ENCODE results near the gene NAA35. TPM values are rescaled to one million over a fixed set of nuclear protein-coding genes. Genes with fewer than 3 reads are reported as not detected.

The NAA35 gene
- total RNA-seq, 3 donors from 2014 or later = 14.2 to 30.4 (median 21.0) TPM

DNA sequence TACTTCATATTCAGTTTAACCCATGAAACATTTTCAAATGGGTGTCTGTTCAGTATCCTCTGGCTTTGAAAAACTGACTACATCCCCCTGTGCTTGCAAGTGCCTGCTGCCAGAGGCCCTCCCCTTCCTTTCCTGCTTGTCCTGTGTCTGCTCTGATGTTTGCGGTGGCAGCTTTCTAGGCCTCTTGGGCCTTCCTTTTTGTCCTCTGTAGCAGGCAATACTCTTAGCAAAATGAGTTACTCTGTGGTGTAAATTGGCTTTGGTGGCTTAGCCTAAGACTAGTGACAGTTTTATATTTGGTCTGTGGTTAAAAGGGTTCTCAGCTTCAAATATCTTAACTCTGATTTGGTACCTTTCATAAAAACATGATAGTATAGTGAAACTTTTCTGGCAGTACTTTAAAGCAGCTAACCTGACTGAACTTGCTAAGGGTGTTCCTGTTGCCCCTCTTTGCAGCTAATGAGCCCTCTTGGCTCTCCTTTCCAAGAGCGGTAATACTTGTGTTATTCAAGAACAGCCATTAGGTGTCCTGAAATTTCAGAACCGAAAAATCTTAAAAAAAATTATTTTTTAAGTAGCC is 81.8 kb downstream of the NAA35 start:
- no peak overlapping the region for H3K4me3 ChIP-seq
- TF ChIP-seq POLR2AphosphoS5 (IDR thresholded peaks at IDR 0.05) = no peak
- TF ChIP-seq POLR2A (IDR thresholded peaks at IDR 0.05) = no peak
- TF ChIP-seq, protein P1, sequence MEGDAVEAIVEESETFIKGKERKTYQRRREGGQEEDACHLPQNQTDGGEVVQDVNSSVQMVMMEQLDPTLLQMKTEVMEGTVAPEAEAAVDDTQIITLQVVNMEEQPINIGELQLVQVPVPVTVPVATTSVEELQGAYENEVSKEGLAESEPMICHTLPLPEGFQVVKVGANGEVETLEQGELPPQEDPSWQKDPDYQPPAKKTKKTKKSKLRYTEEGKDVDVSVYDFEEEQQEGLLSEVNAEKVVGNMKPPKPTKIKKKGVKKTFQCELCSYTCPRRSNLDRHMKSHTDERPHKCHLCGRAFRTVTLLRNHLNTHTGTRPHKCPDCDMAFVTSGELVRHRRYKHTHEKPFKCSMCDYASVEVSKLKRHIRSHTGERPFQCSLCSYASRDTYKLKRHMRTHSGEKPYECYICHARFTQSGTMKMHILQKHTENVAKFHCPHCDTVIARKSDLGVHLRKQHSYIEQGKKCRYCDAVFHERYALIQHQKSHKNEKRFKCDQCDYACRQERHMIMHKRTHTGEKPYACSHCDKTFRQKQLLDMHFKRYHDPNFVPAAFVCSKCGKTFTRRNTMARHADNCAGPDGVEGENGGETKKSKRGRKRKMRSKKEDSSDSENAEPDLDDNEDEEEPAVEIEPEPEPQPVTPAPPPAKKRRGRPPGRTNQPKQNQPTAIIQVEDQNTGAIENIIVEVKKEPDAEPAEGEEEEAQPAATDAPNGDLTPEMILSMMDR (IDR thresholded peaks at IDR 0.05) = no peak
- intact Hi-C loops (cut with DNase I; ENCODE audit: low total_unique reads) = no loop called here
- no peaks in the 10 kb centered on the region for H3K27me3 ChIP-seq
- DNase-seq (ENCODE audit: low spot score in 2 of 2) = no peak
- peak overlapping the region; percentile 51 to 62 for H3K27ac ChIP-seq
- H3K9me3 ChIP-seq = no peaks in the 10 kb centered on the region
- H3K36me3 ChIP-seq = peaks cover 2% of the 10 kb centered on the region
- no peaks in the 10 kb centered on the region for H3K4me1 ChIP-seq

DNA sequence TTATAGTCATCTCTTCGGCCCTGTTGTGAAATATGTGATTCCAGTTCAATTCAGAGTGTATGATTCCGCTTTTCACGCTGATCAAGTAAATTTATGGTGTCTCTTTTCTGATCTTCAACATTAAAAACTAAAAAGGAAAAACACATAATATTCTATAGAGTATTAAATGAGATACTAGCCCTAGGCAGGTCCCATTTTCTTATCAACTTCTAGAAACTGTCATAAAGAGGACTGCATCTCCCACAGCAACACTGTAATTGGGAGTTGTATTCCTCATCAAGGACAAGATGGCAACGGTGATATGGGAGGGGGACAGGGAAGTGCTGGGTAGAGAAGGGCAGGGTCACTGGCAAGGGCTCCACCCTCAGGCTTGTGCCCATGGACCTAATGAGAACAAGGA is 86.8 kb downstream of the NAA35 start:
- H3K4me1 ChIP-seq = no peaks in the 10 kb centered on the region
- H3K9me3 ChIP-seq = peaks cover 0 to 3% of the 10 kb centered on the region in 2 donors
- H3K27me3 ChIP-seq = no peaks in the 10 kb centered on the region
- DNase-seq (ENCODE audit: low spot score in 2 of 2) = no peak
- TF ChIP-seq POLR2AphosphoS5 (IDR thresholded peaks at IDR 0.05) (no peak), POLR2A (IDR thresholded peaks at IDR 0.05) (no peak)
- TF ChIP-seq, protein P1 (IDR thresholded peaks at IDR 0.05) = no peak
- H3K36me3 ChIP-seq = peaks cover 11% of the 10 kb centered on the region
- no peak overlapping the region for H3K27ac ChIP-seq
- intact Hi-C loops (cut with DNase I; ENCODE audit: low total_unique reads) = no loop called here
- H3K4me3 ChIP-seq = no peak overlapping the region

DNA sequence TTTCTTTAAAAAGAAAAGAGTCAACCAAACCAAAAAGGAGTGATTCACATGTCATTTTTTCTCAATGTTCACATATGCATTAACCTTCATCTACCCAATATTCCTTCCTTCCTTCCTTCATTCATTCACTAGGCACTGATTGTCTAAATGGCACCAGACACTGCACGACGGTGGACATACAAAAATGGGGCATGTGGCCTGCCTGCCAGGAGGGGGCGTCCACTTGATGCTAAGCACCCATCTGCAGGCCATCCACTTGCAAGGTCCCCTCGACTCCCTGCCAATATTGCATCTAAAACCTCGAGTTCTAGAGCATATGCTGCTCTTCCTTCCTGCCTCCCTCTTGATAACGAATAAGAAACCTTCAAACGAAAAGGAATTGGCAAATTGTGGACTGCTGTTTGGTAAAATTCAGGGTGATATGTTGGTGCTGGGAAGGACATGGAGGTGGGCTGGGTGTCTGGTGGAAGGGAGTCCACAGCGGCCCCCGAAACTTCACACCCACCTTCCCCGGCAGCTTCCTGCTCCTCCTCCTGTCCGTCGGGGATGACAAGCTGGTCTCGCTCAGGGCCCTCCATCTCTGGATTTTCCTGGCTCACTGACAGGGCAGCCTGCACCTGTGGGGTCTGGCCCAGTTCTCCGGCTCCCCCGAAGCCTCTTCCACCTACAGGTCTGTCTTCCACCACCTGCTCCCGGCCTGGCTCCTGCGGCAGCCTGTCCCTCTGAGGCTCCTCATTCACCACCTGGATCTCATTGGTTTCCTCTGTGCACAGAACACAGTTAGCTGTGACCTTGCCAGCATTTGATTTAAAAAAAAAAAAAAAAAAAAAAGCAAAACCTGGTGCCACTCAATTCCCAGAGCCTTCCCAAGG is 94.2 kb downstream of the NAA35 start:
- TF ChIP-seq, protein P1 (IDR thresholded peaks at IDR 0.05) = no peak
- TF ChIP-seq POLR2A (IDR thresholded peaks at IDR 0.05) (no peak), POLR2AphosphoS5 (IDR thresholded peaks at IDR 0.05) (no peak)
- Histone ChIP-seq H3K36me3 (peaks cover 4% of the 10 kb centered on the region), H3K27ac (no peak overlapping the region), H3K4me3 (no peak overlapping the region), H3K27me3 (no peaks in the 10 kb centered on the region), H3K9me3 (no peaks in the 10 kb centered on the region), H3K4me1 (no peaks in the 10 kb centered on the region)
- no peak for DNase-seq (ENCODE audit: low spot score in 2 of 2)
- intact Hi-C loops (cut with DNase I; ENCODE audit: low total_unique reads) = no loop called here

DNA sequence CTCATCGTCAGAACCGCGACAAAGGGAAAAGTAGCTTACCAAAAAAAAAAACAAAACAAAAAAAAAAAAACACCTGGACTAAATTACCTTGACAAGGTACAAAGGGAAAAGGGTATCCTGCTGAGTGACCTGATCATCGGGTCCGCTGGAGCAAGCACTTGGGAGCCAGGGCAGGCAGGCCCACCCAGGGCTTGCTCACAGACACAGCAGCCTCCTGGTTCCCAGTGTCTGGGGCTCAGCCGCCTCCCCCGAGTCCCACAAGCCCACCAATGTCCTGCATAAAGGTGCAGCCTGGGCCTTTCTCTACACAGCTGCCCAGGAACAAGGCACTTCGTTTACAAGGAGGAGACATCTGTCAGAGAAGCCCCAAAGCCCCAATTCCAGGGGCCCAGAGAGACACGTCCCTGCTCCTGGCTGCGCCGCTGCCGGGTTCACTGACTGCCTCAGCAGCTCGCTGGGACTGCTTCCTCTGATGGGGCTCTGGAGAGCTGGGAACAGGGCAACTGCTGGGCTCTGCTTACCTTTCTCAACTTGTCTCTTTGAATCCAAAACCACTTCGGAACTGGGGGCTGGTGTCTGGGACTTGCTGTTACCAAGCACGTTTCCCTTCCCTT is 95.0 kb downstream of the NAA35 start:
- Histone ChIP-seq H3K27ac (no peak overlapping the region), H3K27me3 (no peaks in the 10 kb centered on the region), H3K36me3 (peaks cover 4% of the 10 kb centered on the region), H3K9me3 (no peaks in the 10 kb centered on the region), H3K4me3 (no peak overlapping the region), H3K4me1 (no peaks in the 10 kb centered on the region)
- DNase-seq (ENCODE audit: low spot score in 2 of 2) = no peak
- no peak for TF ChIP-seq POLR2A (IDR thresholded peaks at IDR 0.05)
- TF ChIP-seq, protein P1 (IDR thresholded peaks at IDR 0.05) = no peak
- TF ChIP-seq POLR2AphosphoS5 (IDR thresholded peaks at IDR 0.05) = no peak
- intact Hi-C loops (cut with DNase I; ENCODE audit: low total_unique reads) = no loop called here

DNA sequence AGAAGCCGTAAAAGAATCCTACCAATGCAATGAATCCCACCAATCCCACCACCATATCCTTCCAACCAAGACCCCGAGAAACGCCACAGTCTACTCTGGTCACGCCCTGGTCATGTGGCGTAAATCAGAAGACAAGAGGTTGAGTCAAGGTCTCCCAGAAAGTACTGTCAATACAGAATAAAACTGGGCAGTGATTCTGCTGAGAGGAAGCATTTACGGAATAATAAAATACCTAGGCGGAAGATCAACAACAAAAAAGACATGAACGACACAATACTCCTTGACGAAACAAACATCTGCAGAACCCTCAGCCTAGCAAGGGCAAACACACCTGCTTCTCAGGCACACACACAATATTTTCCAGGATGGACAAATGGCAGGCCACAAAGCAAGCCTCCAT is 95.6 kb downstream of the NAA35 start:
- Histone ChIP-seq H3K9me3 (no peaks in the 10 kb centered on the region), H3K4me3 (no peak overlapping the region), H3K4me1 (no peaks in the 10 kb centered on the region), H3K27ac (no peak overlapping the region), H3K36me3 (peaks cover 4% of the 10 kb centered on the region), H3K27me3 (no peaks in the 10 kb centered on the region)
- intact Hi-C loops (cut with DNase I; ENCODE audit: low total_unique reads) = no loop called here
- TF ChIP-seq POLR2AphosphoS5 (IDR thresholded peaks at IDR 0.05) (no peak), POLR2A (IDR thresholded peaks at IDR 0.05) (no peak)
- no peak for DNase-seq (ENCODE audit: low spot score in 2 of 2)

Measured in breast epithelium (tissue), 4 donors.